NCI-H146 (cell line): ENCODE data around the gene CEP131.
"Not testable (repeated sequence)": the region's sequence is repeated elsewhere in the genome, so short reads cannot be mapped to it uniquely, and the experiment has no call there.

Experiments
- DNase-seq: peaks from one replicate; lab custom pipeline; 2025; lab: John Stamatoyannopoulos, UW

Gene CEP131

DNA sequence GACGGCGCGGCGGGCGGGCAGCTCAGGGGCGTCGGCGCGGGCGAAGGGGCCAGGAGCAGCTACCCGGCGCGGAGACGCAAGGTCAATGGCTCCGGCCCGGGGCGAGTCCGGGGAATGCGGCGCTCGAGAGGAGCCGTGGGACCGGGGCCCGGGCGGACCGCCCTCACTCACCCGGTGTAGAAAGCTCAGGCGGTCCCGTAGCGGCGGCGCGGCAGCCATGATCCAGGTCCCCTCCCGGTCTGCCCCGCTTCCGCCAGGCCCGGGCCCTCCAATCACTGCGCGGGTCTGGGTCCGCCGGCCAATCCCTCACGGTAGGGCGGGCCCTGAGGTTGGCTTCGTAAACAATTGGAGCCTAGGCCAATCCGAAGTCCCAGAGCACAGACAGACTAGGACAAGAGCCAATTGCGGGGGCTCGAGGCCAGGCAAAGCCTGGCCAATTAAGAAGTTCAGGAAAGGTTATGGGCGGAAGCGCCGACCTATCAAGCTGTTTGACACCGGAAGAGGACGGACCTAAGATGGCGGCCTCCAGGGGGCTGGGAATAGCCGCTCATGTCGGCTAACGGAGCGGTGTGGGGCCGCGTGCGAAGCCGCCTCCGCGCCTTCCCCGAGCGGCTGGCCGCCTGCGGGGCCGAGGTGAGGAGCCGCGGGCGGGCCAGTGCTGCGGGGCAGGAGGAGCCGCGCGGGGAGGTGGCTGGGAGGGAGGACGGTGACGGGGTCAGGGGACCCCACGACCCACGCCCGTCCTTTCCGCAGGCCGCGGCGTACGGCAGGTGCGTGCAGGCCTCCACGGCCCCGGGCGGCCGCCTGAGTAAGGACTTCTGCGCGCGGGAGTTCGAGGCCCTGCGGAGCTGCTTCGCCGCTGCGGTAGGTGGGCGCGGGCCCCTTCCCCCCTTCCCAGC lies 16.3 kb upstream of the CEP131 start, which contains the start of the genes NDUFAF8 and TEPSIN:
NDUFAF8 (plus strand) TSS at position 504 of the 899 bp plus-strand sequence; CDS start at position 550, 46 bp downstream.
TEPSIN (minus strand) TSS at position 241 of the 899 bp plus-strand sequence; CDS start at position 219, 22 bp downstream.
- peak; percentile 99 for DNase-seq

DNA sequence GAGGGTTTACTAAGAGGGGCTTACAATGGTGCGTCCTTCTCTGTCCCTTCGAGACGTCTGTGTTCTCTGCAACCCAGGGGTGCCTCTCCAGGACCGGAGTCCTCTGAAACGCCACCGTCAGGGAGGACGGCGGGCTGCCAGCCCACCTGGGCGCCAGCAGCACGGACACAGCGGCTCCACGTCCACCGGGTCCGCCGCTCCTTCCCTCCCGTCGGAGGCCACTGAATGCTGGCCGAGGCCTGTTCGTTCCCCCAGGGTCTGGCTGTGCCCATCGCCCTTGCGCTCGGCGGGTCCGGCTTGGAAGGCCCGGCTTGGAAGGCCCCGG lies 15.7 kb upstream of the CEP131 start:
- no peak for DNase-seq

DNA sequence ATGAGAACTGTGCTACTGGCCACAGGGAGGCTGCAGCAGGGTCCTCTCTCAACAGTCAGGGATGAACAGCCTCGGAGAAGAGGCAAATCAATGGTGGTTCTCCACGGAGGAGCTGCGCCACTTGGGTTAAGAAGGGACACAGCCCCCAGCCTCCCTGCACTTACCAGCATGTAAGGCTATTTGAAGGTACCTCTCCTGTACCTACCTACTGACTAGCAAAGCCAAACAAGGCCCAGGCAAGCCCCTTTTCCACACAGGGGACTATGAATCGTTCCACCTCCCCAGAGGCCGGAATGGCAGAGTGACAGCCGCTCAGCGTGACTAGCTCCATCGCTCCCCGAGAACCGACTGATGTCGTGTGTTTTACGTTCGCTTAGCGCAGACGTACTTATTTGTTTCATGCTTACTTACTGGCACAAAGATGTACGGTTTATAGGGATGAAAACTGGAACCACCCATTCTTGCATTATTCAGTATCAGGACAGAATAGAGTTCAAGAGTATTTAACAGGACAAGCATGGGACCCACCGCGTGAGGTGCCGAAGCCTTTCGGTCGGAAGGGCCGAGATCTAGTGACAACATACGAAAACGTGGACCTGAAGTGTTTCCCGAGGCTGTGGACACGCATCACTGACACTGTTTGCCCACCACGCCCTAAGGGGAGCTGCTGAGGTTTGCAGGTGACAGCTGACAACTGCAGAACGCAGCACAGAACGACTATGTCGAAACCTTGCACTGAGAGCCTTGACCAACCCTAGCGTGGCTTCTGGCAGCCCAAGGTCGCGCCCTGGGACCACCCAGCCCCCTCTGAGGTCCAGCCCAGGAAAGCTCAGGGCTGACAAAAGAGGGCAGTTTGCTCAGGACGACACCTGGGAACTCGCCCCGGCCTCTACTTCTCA lies 15.1 kb upstream of the CEP131 start:
- peak; percentile 8 for DNase-seq

DNA sequence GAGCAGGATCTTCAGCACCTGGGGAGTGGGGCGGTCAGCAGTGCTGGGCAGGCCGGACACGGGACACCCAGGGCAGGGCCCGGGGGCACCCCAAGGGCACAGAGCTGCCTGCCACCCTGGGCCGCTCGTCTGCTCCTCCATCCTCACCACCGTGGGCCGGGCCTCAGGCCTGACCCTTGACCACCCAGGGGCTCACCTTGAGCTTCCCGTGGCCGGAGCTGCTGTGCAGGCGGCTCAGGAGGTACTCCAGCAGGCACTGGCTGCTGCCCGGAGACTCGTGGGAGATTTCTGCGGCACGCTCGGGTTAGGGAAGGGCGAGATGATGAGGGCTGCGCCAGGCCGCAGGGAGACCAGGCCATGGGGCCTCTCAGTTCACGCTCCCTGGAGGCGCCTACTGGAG lies 14.0 kb upstream of the CEP131 start:
- no peak for DNase-seq

DNA sequence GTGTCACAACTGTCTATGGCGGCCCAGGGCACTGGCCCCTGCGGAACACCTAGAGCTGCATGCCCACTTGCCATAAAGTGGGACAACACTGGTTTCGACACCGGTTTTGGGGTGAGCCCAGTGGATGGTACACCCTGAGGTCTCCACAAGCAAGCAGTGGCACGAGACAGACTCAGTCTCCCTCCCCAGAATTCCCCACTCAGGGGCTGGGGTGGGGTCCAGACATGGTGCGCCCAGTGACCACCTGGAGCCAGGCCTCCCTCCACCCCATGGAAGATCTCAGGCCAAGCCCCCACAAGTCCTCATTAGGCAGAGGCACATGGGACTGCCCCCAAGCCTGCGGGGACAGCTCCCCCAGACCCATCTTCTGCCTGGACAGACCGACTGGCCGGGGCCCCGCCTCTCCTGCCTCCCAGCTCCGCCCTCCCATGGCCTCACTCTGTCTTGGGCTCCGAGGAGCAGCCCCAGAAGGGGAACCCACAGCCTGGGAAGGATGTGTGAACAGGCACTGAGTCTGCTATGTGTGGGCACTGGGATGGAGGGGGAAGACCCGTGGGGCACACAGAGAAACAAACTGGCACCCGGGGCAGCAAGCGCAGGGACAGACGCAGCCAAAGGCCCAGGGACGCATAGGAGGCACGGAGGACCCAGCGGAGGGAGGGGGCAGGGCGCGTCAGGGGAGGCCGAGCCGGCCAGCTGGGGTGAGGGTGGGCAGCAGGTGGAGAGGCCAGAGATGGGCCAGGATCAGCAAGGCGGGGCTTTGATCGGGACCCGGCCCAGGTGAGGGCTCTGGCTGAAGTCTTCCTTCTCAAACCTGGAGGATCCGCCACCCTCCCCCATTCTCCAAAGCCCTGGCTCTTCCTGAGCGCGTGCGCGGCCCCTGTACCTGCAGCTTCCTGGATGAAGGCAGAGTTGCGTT lies 13.3 kb upstream of the CEP131 start:
- no peak for DNase-seq

DNA sequence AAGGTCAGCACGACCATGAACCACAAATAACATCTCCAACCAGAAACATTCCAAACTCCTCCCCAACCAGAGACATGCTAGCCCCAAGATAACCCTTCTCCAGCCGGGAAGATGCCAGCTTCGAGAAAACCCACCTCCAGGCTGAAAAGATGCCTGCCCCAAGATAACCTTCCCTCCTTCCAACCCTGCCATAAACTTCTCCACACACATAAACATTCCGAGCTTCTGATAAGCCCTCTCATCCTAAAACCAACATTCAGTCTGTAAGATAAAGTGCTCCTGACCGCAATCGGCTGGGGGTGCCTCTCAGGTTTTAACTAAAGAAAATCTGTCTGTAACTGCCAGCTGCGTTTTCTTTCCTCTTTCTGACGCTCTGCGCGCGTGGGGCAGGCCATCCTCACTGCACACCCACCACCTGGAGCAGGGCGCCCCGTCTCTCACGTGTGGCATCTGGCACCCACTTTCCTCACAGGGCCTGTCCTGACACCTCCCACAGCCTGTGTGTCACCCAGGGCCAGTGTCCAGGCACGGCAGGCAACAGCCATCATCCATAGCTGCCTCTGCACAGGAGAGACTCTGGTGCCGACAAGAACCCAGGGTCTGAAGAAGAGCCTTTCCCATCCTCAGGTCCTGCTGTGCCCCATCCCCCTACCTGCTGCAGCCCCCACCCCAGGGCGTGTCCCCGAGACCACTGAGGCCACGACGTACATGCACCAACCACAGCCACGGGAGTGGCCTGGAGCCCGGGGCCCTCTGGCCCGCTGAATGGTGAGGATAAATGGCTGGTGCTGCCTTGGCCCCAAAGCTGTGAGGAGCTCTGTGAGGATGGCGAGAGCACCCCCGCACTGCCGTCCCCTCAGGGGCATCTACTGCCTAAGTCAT lies 12.4 kb upstream of the CEP131 start:
- no peak for DNase-seq

DNA sequence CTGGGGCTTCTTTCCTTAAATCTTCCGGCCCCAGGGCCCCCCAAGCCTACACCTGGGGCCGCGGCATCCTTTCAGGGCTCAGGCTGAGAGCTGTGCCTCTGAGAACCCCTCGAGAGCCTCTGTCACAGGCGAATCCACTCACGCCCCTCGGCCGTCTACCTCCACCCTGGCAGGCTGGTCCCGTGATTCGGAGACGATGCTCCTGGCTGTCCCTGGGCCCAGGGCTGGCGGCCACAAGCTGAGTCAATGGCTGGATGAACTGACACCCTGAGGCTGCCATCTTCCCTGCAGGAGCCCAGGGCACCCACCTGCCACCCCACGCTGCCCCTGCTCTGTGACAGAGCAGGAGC lies 11.7 kb upstream of the CEP131 start:
- no peak for DNase-seq

DNA sequence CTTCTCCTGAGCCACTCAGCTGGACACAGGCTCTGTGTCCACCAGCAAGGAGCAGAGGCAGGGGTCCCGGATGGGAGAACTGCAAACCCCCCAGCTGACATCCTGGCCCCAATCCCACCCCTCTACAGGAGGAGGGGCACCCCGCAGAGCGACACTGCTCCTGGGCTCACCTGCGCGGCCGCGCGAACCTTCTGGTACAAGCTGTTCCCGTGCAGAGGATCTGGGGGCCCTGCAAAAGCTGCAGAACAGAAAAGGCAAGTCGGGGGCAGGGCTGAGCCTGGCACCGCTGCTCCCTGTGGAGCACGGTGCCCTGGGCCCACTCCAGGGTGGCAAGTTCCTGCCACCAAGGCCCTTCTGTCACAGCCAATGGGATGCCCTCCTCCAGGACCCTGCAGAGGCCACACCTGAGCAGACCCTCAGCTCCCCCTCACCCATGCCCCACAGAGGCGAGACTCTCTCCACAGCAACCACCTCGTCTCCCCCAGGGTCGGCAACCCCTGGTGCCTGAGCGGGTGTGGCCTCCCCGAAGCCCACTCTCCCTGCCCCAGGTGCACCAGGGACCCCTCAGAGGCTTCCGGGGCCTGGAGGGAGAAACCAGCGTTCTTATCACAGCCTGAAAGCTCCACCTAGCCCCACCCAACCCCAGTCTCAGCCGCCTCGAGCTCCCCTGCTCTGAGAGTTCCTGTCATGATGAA lies 11.2 kb upstream of the CEP131 start:
- DNase-seq, result no peak

DNA sequence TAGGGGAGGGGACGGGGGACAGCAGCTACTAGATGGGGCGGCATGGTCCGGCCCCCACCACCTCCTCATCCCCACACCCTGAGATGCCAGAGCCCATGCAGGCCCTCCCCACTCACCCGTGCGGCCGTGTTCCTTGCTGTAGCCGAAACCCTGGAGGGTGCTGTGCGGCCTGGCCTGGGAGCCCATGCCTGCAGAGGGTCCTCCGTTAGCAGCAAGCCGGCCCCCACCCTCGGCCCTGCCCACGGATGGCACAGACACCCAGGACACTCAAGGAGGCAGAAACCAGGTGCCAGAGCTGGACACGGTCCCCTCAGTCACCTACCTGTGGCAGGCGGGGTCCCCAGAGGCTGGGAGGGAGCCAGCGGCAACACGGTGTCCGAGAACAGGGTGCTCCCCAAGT lies 10.6 kb upstream of the CEP131 start:
- DNase-seq, result no peak

DNA sequence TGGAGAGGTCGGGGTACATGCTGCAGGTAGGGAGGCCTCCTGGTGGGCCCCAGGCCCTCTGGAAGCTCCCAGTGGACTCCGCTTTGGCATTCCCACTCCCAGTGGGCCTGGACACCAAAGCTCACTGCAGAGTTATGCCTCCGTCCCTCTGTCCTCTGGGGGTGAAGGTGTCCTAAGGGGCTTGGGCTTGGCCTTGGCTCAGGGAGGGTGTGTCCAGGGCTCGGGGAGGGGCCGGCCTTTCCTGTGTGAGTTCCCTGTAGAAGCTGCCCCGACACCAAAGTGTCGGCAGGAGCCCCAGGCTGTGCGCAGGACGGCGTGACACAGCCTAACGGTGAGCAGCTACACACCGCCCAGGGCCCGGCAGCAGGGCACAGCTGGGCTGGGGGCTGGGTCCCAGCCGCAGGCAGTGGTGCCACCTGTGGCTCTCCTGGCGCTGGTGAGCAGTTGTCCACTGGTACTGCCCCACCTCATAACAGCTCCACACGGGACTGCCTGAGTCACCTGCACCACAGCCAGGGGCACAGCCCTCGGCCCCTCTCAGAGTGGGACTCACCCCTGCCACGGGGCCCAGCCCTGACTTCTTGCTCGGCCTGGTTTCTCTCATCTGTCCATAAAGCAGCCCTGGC lies 10.0 kb upstream of the CEP131 start:
- no peak for DNase-seq

DNA sequence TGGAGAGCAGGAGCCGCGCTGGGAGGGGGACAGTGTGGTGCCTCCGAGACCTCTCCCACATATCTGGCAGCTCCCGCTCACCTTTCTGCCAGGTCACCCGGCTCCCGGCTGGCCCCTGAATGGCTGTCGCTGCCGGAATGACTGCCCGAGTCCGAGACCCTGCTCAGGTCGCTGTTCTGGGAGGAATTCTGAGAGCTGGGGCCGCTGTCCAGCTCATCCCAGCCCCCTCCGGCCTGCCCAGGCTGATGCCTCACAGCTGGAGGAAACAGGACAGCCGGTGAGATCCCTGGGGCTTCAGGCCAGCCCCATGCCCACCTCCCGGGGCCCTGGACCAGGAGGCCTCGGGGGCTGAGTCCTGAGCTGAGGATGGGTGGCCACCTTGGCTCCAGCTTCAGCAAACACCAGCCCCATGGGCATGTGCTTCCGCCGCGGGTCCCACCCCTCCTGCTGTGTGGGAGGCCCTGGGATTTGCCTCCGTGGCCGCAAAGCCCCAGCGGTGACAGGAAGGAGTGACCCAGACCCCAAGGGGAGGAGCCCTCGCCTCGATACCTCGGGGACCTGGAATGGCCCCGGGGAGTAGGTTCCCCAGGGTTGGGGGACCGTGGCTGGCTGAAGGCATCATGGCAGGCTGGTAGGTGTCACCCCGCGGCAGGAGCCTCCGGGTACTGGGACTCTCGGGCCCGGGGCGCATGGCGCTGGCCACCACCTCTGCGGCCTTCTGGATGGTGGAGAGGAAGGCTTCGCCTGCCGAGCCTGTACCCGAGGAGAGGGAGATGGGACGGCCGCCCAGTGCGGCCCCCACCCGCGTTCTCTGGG lies 9.2 kb upstream of the CEP131 start:
- DNase-seq, result no peak

DNA sequence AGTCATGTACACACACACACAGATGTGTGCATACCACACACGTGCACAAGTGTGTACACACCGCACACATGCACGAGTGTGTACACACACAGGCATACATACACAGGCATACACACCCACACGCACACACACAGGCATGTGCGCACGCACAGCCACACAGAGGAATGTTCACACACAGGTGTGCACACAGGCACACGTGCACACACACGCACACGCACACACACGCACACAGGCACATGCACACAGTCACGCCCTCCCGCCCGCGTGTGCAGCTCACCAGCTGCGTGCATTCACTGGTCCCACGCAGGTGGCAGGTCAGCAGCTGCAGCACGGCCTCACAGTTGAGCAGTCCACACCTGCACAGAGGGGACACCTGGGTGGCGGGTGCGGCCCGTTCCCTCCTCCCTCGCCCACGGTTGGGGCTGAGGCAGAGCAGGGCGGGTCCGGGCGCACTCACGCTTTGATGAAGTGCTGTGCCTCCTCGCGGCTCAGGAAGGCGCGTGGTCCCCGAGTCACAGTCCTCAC lies 8.4 kb upstream of the CEP131 start:
- no peak for DNase-seq

DNA sequence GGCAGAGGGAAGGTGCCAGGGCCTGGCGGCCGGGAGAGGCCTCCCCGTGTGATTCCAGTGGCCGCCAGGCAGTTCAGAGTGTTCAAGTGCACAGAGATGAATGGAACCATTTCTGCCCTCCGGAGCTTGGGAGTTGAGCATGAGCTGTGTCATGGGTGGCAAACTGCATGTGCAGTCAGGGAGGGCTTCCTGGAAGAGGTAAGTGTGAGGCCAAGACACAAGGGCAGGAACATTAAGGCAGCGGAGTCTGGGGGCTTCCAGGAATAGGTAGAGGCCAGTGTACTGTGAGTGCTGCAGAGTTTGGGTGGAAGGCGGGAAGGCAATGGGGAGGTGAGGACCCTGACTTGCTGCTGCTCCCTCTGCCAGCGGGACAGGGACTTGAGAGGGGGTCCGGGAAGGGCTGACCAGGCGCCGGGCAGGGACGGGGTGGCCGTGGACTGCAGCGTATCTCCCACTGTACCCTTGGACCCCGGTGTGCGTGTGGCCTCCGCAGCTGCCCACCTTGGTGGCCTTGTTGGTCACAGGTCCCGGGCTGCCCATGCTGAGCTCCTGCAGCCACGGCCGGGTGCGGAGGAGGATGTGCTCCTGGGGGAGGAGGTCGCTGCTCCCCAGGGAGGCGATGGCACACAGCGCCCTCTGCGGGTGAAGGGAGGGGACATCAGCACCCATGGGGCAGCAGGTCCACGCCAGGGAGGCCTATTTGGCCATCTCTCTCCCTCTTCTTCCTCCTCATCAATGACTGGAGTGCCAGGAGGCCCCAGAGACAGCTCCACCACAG lies 7.5 kb upstream of the CEP131 start:
- no peak for DNase-seq

DNA sequence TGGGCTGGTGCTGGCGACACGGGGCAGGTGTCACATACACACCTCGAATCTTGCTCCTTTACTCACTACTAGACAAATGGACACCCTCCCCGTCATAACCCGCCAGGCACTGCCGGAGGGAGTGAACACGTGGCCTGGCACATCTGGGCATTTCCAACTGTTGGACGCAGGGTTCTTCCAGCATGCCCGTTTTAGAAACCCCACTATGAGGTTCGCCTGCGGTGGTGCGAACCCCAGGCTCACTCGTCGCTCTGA lies 6.8 kb upstream of the CEP131 start:
- DNase-seq, result no peak

DNA sequence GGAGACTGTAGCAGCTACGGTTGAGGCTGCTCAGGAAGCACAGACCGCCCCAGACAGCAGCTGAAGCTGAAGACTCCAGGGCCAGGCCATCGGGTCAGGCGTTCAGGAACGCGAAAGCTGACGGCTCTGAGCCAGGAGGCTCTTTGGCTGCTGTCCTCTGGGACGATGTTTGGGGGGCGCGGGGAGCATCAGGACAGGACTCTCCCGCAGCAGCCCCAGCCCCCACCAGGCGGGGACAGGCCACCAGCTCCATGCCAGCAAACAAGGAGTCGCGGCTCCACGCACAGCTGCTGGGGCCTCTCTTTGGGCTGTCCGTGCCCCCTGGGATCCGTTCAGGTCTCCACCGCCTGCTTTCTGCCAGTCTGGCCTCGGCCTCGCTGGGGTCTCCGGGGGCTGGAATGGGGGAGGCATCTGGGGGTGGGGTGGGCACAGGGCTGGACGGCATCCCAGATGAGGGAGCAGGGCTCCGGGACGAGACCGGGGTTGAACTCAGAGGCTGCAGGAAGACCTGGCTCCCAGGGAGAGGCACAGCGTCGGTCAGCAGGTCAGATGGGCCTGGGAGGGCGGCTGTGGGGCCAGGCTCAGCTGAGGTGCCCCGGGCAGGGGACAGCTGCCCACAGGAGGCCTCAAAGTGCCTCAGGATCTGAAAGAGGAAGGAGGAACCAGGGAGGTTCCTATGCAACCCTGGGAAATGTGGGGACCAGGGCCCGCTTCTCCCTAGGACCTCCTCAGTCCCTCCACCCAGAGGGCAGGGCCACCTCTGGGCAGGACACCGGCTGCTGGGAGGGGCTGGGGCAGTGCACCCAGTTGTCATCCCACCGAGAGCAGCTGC lies 6.3 kb upstream of the CEP131 start:
- no peak for DNase-seq

DNA sequence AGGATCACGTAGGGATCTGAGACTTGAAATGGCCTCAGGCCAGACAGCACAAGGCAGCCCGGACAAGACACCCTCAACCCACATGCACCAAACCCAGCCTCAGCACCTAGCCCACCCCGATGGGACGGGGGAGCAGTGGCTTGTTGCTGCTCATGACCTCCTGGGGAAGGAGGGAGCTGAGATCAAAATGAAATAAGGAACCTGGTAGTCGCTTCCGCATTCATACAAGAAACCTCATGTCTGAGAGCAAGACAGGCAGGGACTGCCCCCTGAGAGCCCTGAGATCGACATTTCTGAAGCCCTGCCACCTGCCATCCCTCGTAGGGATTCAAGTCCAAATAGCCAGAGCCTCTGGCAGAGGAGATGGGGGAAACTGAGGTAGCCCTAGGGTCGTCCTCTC lies 5.7 kb upstream of the CEP131 start:
- DNase-seq, result no peak

DNA sequence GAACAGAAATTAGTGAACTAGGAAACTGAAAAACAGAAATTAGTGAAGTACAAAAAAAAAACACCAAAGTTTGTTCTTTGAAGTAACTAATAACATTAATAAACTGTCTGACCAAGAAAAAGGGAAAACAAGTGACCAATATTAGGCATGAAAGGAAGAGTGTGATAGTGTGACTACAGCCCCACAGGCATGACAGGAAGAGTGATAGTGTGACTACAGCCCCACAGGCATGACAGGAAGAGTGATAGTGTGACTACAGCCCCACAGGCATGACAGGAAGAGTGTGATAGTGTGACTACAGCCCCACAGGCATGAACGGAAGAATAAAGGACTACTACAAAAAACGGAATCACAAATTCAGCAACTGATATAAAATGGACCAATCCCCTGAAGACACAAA lies 4.9 kb upstream of the CEP131 start:
- DNase-seq, result not testable (repeated sequence)
